ENCODE measurements around the gene ADARB2.

The ADARB2 gene

GRCh38 chr10:1560535-1561192 lies 176.7 kb downstream of the ADARB2 start:
- no peak for DNase-seq

- DNase-seq, result no peak
Observed at GRCh38 chr10:1559761-1560160, 177.6 kb downstream of the ADARB2 start.

- no peak for DNase-seq
Observed at GRCh38 chr10:1559311-1559710, 178.0 kb downstream of the ADARB2 start.

GRCh38 chr10:1558906-1559305 lies 178.4 kb downstream of the ADARB2 start:
- DNase-seq, result no peak

GRCh38 chr10:1557081-1557480 lies 180.2 kb downstream of the ADARB2 start:
- no peak for DNase-seq

GRCh38 chr10:1556496-1556895 lies 180.8 kb downstream of the ADARB2 start:
- DNase-seq, result no peak

GRCh38 chr10:1553951-1554350 lies 183.4 kb downstream of the ADARB2 start:
- no peak for DNase-seq

GRCh38 chr10:1552881-1553670 lies 184.2 kb downstream of the ADARB2 start:
- no peak for DNase-seq

GRCh38 chr10:1552406-1552805 lies 184.9 kb downstream of the ADARB2 start:
- no peak for DNase-seq

- DNase-seq, result no peak
Observed at GRCh38 chr10:1551636-1552338, 185.5 kb downstream of the ADARB2 start.

- no peak for DNase-seq
Observed at GRCh38 chr10:1550616-1551015, 186.7 kb downstream of the ADARB2 start.

GRCh38 chr10:1550291-1550595 lies 187.1 kb downstream of the ADARB2 start:
- no peak for DNase-seq

- no peak for DNase-seq
Observed at GRCh38 chr10:1549591-1550290, 187.6 kb downstream of the ADARB2 start.

- DNase-seq, result no peak
Observed at GRCh38 chr10:1548596-1548995, 188.7 kb downstream of the ADARB2 start.

- DNase-seq, result no peak
Observed at GRCh38 chr10:1548146-1548545, 189.2 kb downstream of the ADARB2 start.

- DNase-seq, result no peak
Observed at GRCh38 chr10:1546431-1547110, 190.8 kb downstream of the ADARB2 start.

- no peak for DNase-seq
Observed at GRCh38 chr10:1545524-1545923, 191.8 kb downstream of the ADARB2 start.

GRCh38 chr10:1544929-1545328 lies 192.4 kb downstream of the ADARB2 start:
- no peak for DNase-seq

GRCh38 chr10:1544209-1544673 lies 193.1 kb downstream of the ADARB2 start:
- no peak for DNase-seq

- no peak for DNase-seq
Observed at GRCh38 chr10:1543596-1543995, 193.7 kb downstream of the ADARB2 start.

GRCh38 chr10:1542941-1543340 lies 194.4 kb downstream of the ADARB2 start:
- DNase-seq, result no peak

- no peak for DNase-seq
Observed at GRCh38 chr10:1540144-1540543, 197.2 kb downstream of the ADARB2 start.

GRCh38 chr10:1539216-1539615 lies 198.1 kb downstream of the ADARB2 start:
- no peak for DNase-seq
